Ishikawa (cell line): ENCODE measurements around the gene C3orf85.

Experiments used
- CEBPB ChIP-seq: IDR thresholded peaks from 2 replicates; pipeline ENCODE4 v1.6.1; 2012
- CREB1 ChIP-seq: IDR thresholded peaks from 2 replicates; pipeline ENCODE4 v1.6.1; 2012; ENCODE audit warnings: low read depth
- EGR1 ChIP-seq: IDR thresholded peaks from 2 replicates; pipeline ENCODE4 v1.6.1; 2012
- EP300 ChIP-seq: IDR thresholded peaks from 2 replicates; pipeline ENCODE4 v1.6.1; 2012; ENCODE audit warnings: borderline replicate concordance
- FOXM1 ChIP-seq: IDR thresholded peaks from 2 replicates; pipeline ENCODE4 v1.6.1; 2012; ENCODE audit warnings: low read depth, borderline replicate concordance
- NFIC ChIP-seq: IDR thresholded peaks from 2 replicates; pipeline ENCODE4 v1.6.1; 2012
- RAD21 ChIP-seq: IDR thresholded peaks from 2 replicates; pipeline ENCODE4 v1.6.1; 2012; ENCODE audit warnings: low read depth
- TAF1 ChIP-seq: IDR thresholded peaks from 2 replicates; pipeline ENCODE4 v1.6.1; 2012; ENCODE audit warnings: low read depth, mild to moderate bottlenecking
- TCF12 ChIP-seq: IDR thresholded peaks from 2 replicates; pipeline ENCODE4 v1.6.1; 2012; ENCODE audit warnings: low read depth
- TEAD4 ChIP-seq: IDR thresholded peaks from 2 replicates; pipeline ENCODE4 v1.6.1; 2012
- YY1 ChIP-seq: IDR thresholded peaks from 2 replicates; pipeline ENCODE4 v1.6.1; 2012; ENCODE audit warnings: low read depth
- ZBTB7A ChIP-seq: IDR thresholded peaks from 2 replicates; pipeline ENCODE4 v1.6.1; 2012; ENCODE audit warnings: low read depth
- TF ChIP-seq, protein P1 (sequence below): IDR thresholded peaks from 2 replicates; pipeline ENCODE4 v1.6.1; 2012
- TF ChIP-seq, protein P2 (sequence below): IDR thresholded peaks from 2 replicates; pipeline ENCODE4 v1.6.1; 2012; ENCODE audit warnings: low read depth, mild to moderate bottlenecking
- TF ChIP-seq, protein P3 (sequence below): IDR thresholded peaks from 2 replicates; pipeline ENCODE4 v1.6.1; 2012

C3orf85 gene, protein sequence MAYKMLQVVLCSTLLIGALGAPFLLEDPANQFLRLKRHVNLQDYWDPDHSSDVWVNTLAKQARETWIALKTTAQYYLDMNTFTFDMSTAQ

DNA sequence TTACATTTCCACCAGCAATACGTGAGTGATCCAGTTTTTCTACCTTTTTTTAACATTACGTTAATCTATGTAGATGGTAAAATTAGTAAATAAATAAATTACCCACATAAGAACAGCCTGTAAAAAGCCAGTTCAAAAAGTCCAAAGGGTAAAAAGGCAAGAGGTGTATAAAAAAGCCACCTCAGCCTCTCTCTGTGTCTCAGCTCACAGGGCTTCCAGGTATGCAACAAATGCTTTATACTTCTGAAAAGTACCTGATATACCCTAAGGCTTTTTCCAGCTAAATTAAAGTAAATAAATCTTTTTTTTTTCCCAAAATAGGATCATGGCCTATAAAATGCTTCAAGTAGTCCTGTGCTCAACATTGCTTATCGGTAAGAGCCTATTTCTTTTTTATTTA, at the start of gene C3orf85:
C3orf85 (plus strand) TSS at position 197 of the 400 bp plus-strand sequence; CDS start at position 326, 129 bp downstream.
- TF ChIP-seq, protein P1, sequence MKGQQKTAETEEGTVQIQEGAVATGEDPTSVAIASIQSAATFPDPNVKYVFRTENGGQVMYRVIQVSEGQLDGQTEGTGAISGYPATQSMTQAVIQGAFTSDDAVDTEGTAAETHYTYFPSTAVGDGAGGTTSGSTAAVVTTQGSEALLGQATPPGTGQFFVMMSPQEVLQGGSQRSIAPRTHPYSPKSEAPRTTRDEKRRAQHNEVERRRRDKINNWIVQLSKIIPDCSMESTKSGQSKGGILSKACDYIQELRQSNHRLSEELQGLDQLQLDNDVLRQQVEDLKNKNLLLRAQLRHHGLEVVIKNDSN = no peak
- TF ChIP-seq, protein P2, sequence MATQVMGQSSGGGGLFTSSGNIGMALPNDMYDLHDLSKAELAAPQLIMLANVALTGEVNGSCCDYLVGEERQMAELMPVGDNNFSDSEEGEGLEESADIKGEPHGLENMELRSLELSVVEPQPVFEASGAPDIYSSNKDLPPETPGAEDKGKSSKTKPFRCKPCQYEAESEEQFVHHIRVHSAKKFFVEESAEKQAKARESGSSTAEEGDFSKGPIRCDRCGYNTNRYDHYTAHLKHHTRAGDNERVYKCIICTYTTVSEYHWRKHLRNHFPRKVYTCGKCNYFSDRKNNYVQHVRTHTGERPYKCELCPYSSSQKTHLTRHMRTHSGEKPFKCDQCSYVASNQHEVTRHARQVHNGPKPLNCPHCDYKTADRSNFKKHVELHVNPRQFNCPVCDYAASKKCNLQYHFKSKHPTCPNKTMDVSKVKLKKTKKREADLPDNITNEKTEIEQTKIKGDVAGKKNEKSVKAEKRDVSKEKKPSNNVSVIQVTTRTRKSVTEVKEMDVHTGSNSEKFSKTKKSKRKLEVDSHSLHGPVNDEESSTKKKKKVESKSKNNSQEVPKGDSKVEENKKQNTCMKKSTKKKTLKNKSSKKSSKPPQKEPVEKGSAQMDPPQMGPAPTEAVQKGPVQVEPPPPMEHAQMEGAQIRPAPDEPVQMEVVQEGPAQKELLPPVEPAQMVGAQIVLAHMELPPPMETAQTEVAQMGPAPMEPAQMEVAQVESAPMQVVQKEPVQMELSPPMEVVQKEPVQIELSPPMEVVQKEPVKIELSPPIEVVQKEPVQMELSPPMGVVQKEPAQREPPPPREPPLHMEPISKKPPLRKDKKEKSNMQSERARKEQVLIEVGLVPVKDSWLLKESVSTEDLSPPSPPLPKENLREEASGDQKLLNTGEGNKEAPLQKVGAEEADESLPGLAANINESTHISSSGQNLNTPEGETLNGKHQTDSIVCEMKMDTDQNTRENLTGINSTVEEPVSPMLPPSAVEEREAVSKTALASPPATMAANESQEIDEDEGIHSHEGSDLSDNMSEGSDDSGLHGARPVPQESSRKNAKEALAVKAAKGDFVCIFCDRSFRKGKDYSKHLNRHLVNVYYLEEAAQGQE = no peak
- TF ChIP-seq CEBPB (no peak), NFIC (no peak), EGR1 (no peak), RAD21 (no peak), CREB1 (no peak), YY1 (no peak), EP300 (no peak), TCF12 (no peak), ZBTB7A (no peak), TEAD4 (no peak), FOXM1 (no peak), TAF1 (no peak)
- TF ChIP-seq, protein P3, sequence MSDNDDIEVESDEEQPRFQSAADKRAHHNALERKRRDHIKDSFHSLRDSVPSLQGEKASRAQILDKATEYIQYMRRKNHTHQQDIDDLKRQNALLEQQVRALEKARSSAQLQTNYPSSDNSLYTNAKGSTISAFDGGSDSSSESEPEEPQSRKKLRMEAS = no peak

DNA sequence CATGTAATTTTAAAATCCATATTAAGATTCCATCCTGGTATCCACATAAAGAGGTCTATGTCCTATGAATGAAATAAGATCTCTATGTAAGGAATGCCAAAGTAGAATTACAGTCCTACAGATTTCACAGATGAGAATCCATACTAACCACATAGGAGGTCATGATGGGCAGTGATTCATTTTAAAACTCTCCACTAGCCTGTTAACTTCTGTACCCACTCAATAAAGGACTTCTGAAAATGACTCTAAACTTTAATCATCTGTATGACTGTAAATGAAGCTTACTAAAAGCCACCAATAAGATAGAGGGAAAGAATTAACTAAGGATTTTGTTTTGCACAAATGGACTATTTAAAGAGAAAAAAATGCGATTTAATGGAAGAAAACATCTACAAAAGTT, 47.3 kb upstream of the C3orf85 start:
- TF ChIP-seq, protein P3 = no peak

DNA sequence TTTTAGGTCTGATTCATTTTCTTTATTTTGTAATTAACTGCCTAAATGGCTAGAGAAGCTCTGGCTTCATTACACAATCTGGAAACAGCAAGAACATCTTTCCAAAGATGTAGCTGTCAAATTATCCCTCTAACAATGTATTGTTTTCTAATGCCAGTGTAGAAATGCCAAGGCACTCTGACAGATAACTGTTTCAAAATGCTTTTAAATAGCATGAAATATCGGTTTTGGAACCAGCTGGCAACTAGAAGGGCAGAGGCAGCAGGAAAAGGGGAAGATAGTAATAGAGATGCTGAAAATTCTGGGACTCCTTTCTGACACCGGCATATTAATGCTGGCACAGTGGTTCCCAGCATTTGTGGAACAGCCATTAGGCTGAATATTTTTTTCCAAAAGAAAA, 44.7 kb upstream of the C3orf85 start:
- TF ChIP-seq RAD21 = no peak
- TF ChIP-seq EGR1 = no peak
- TF ChIP-seq FOXM1 = no peak
- TF ChIP-seq, protein P2 = no peak
- no peak for TF ChIP-seq TAF1
- TF ChIP-seq, protein P1 = no peak
- TF ChIP-seq CEBPB = no peak
- TF ChIP-seq EP300 = no peak
- no peak for TF ChIP-seq TCF12
- TF ChIP-seq CREB1 = no peak
- TF ChIP-seq TEAD4 = no peak
- no peak for TF ChIP-seq NFIC
- TF ChIP-seq ZBTB7A = no peak
- no peak for TF ChIP-seq YY1

DNA sequence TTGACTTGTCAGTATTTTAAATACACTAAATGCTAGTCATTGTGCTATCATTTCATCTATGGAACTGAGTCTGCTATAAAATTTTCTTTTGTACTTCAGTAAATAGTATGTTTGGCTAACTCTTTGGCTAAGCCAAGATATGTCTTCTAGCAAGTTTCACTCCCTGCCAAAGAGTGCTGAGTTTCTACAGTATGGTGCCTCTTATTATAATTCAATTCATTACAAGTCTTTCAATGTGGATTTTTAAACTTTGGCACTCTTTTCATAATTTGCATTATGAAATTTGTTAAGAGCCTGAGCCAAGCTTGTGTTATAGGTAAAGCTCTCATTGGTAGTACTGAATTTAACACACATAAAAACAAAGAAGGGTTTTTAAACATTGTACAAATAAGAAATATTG, 43.0 kb upstream of the C3orf85 start:
- TF ChIP-seq CEBPB (no peak), TEAD4 (no peak), YY1 (no peak), EGR1 (no peak), FOXM1 (no peak), CREB1 (no peak), ZBTB7A (no peak), TCF12 (no peak)
- TF ChIP-seq, protein P2 = no peak

DNA sequence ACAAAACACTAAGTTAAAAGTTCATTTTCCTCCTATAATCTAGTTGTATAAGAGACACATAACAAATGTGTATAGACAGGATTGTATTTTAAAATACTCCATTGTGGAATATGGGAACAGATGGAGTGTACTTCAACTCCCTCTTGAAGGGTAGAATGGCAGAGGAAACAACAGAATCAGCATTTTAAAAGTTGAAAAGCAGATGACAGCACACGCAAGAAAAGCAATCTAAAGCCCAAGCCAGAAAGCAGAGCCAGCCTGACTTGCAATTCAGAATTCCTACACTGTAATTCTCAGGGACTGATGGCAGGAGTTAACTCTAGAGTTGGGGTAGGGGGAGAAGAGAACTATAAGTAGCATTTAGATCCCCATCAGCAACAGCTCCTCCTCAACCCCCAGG, 41.4 kb upstream of the C3orf85 start:
- TF ChIP-seq TCF12 = no peak
- TF ChIP-seq EGR1 = no peak
- TF ChIP-seq, protein P1 = no peak
- TF ChIP-seq NFIC = no peak
- no peak for TF ChIP-seq TAF1
- TF ChIP-seq, protein P2 = no peak
- TF ChIP-seq EP300 = no peak
- TF ChIP-seq YY1 = no peak
- TF ChIP-seq ZBTB7A = no peak
- no peak for TF ChIP-seq RAD21
- TF ChIP-seq, protein P3 = no peak
- no peak for TF ChIP-seq CEBPB
- TF ChIP-seq FOXM1 = no peak
- TF ChIP-seq TEAD4 = no peak
- TF ChIP-seq CREB1 = no peak
